ENCODE measurements around the gene OGT. TPM values are rescaled to one million over a fixed set of nuclear protein-coding genes. Genes with fewer than 3 reads are reported as not detected.
"Not testable (repeated sequence)": the region's sequence is repeated elsewhere in the genome, so short reads cannot be mapped to it uniquely, and the experiment has no call there.

The OGT gene
- total and polyA plus RNA-seq, 2 donors (not counting 1 experiment from before 2014, with no cell fraction given), result 106 to 115 TPM

GRCh38 chrX:71509289-71509688 is 23.6 kb upstream of the OGT start:
- Histone ChIP-seq H3K4me1 (ENCODE audit: control insufficient read depth, extremely low read depth, insufficient read depth, low read length) (no peaks in the 10 kb centered on the region), H3K79me2 (ENCODE audit: control insufficient read depth, insufficient read depth, low read length) (no peaks in the 10 kb centered on the region), H3K4me3 (replicated peaks in 1 of 4; ENCODE audit: control extremely low read depth in 1 of 4, insufficient read depth in 1 of 4, low read depth in 3 of 4, low read length in 4 of 4) (no peak overlapping the region), H3K27me3 (ENCODE audit: control insufficient read depth, insufficient read depth, low read length) (no peaks in the 10 kb centered on the region), H3K9ac (ENCODE audit: insufficient read depth, low read length) (no peak overlapping the region), H2AFZ (ENCODE audit: low read length) (no peak overlapping the region), H4K20me1 (ENCODE audit: control insufficient read depth, extremely low read depth, insufficient read depth, low read length) (no peaks in the 10 kb centered on the region), H3K9me3 (ENCODE audit: control insufficient read depth, insufficient read depth, low read depth, low read length) (no peaks in the 10 kb centered on the region), H3K36me3 (ENCODE audit: control insufficient read depth, insufficient read depth, low read length) (no peaks in the 10 kb centered on the region), H3K27ac (ENCODE audit: insufficient read depth, low read length) (no peak overlapping the region), H3K4me2 (ENCODE audit: extremely low read depth, insufficient read depth, low read length) (no peak overlapping the region)
- TF ChIP-seq CTCF (conservative IDR thresholded peaks at IDR 0.05 in 1 of 2, IDR thresholded peaks at IDR 0.05 in 1 of 2; ENCODE audit: low read depth in 1 of 2, low read length in 2 of 2) (no peak), EZH2 (IDR thresholded peaks at IDR 0.05; ENCODE audit: low read length, missing control alignments) (no peak)
- DNase-seq (ENCODE audit: low read depth in 2 of 2), result no peak

- Histone ChIP-seq H3K9me3 (ENCODE audit: control insufficient read depth, insufficient read depth, low read depth, low read length) (no peaks in the 10 kb centered on the region), H3K79me2 (ENCODE audit: control insufficient read depth, insufficient read depth, low read length) (no peaks in the 10 kb centered on the region), H3K4me2 (ENCODE audit: extremely low read depth, insufficient read depth, low read length) (no peak overlapping the region), H4K20me1 (ENCODE audit: control insufficient read depth, extremely low read depth, insufficient read depth, low read length) (no peaks in the 10 kb centered on the region), H3K27ac (ENCODE audit: insufficient read depth, low read length) (no peak overlapping the region), H2AFZ (ENCODE audit: low read length) (no peak overlapping the region), H3K27me3 (ENCODE audit: control insufficient read depth, insufficient read depth, low read length) (no peaks in the 10 kb centered on the region), H3K36me3 (ENCODE audit: control insufficient read depth, insufficient read depth, low read length) (no peaks in the 10 kb centered on the region), H3K4me3 (replicated peaks in 1 of 4; ENCODE audit: control extremely low read depth in 1 of 4, insufficient read depth in 1 of 4, low read depth in 3 of 4, low read length in 4 of 4) (no peak overlapping the region), H3K4me1 (ENCODE audit: control insufficient read depth, extremely low read depth, insufficient read depth, low read length) (no peaks in the 10 kb centered on the region), H3K9ac (ENCODE audit: insufficient read depth, low read length) (no peak overlapping the region)
- TF ChIP-seq EZH2 (IDR thresholded peaks at IDR 0.05; ENCODE audit: low read length, missing control alignments) (no peak), CTCF (conservative IDR thresholded peaks at IDR 0.05 in 1 of 2, IDR thresholded peaks at IDR 0.05 in 1 of 2; ENCODE audit: low read depth in 1 of 2, low read length in 2 of 2) (no peak)
- no peak for DNase-seq (ENCODE audit: low read depth in 2 of 2)
Observed at GRCh38 chrX:71510161-71510560, 22.7 kb upstream of the OGT start.

- not testable (repeated sequence) for H3K4me3 ChIP-seq (replicated peaks in 1 of 4; ENCODE audit: control extremely low read depth in 1 of 4, insufficient read depth in 1 of 4, low read depth in 3 of 4, low read length in 4 of 4); H3K9me3 ChIP-seq (ENCODE audit: control insufficient read depth, insufficient read depth, low read depth, low read length); H3K4me1 ChIP-seq (ENCODE audit: control insufficient read depth, extremely low read depth, insufficient read depth, low read length); H2AFZ ChIP-seq (ENCODE audit: low read length); H3K27me3 ChIP-seq (ENCODE audit: control insufficient read depth, insufficient read depth, low read length); H3K36me3 ChIP-seq (ENCODE audit: control insufficient read depth, insufficient read depth, low read length); H4K20me1 ChIP-seq (ENCODE audit: control insufficient read depth, extremely low read depth, insufficient read depth, low read length); H3K79me2 ChIP-seq (ENCODE audit: control insufficient read depth, insufficient read depth, low read length); H3K4me2 ChIP-seq (ENCODE audit: extremely low read depth, insufficient read depth, low read length); H3K27ac ChIP-seq (ENCODE audit: insufficient read depth, low read length); H3K9ac ChIP-seq (ENCODE audit: insufficient read depth, low read length); DNase-seq (ENCODE audit: low read depth in 2 of 2)
Observed at GRCh38 chrX:71513731-71514130, 19.2 kb upstream of the OGT start.
